LNCAP (cell line): ENCODE data around the gene SDSL.

ENCODE experiments used
- TF ChIP-seq, protein P1 (sequence below): fragments of 450-650 bp; IDR thresholded peaks from 2 replicates; pipeline ENCODE4 v1.5.1; 2017; ENCODE audit warnings: mild to moderate bottlenecking

Gene SDSL

DNA sequence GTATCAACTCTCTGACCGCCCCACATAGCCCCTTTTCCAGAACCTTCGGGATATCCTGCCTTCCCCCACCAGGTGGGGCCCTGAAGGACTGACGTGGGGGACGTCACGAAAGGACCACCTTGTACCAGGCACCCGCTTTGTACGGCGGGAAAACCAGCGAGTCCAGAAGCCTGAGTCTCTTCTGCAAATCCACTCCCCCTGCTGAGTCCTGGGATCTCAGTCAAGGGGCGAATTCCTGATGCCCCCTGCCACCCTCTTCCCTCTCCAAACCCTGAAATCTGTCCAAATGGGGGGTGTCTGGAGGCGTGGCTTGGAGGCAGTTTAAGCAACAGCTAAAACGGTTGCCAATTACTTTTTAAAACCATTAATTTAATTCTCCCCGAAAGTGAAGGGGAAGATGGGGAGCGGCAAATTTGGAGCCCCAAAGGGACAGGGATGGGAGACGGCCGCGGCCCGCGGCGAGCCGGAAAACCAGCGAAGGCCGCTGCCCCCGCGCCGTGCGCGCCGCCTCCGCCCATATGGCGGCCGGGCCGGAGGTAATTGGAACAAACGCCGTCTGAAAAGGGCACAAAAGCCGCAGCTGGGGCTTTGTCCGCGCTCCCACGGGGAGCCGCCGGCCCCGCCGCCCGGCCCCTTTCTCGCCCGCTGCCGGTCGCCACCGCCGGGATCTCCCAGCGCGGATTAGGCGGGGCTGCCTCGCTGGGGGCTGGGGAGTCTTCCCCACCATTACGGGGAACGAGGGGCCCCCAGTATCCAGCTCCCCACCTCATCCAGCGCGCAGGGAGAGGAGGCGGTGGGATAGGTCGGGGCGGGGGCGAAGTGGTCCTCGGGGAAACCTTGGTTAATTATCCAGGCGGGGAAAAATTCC, 42.9 kb downstream of the SDSL start:
- TF ChIP-seq, protein P1, sequence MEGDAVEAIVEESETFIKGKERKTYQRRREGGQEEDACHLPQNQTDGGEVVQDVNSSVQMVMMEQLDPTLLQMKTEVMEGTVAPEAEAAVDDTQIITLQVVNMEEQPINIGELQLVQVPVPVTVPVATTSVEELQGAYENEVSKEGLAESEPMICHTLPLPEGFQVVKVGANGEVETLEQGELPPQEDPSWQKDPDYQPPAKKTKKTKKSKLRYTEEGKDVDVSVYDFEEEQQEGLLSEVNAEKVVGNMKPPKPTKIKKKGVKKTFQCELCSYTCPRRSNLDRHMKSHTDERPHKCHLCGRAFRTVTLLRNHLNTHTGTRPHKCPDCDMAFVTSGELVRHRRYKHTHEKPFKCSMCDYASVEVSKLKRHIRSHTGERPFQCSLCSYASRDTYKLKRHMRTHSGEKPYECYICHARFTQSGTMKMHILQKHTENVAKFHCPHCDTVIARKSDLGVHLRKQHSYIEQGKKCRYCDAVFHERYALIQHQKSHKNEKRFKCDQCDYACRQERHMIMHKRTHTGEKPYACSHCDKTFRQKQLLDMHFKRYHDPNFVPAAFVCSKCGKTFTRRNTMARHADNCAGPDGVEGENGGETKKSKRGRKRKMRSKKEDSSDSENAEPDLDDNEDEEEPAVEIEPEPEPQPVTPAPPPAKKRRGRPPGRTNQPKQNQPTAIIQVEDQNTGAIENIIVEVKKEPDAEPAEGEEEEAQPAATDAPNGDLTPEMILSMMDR = no peak

DNA sequence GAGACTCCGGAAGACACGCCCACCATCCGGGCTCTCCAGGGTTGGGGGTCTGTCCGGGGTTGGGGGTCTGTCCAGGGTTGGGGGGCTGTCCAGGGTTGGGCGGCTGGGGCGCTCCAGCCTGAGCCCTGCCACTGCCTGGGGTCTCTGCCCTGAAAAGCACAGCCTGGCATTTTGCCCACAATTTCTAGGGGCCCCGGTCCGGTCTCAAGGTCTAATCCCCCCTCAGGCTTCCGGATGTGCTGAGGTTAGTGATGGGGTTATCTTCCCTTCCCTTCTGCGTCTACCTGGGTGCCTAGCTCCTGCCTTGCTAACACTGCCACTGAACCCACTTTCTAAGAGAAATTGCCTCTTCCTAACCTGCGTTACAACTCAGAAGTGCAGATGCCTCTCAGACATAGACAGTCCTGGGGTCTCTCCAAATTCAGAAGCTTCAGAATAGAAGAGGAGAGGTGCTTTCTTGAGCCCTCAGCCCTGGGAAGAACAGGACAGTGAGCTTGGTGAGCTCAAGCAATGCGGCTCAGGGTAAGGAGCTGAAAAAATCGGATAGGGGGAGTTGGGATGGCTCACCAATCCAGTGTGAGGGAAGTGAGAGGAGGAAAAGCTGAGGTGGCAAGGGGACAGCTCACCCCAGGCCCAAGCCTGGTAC, 43.8 kb downstream of the SDSL start:
- TF ChIP-seq, protein P1 = no peak

DNA sequence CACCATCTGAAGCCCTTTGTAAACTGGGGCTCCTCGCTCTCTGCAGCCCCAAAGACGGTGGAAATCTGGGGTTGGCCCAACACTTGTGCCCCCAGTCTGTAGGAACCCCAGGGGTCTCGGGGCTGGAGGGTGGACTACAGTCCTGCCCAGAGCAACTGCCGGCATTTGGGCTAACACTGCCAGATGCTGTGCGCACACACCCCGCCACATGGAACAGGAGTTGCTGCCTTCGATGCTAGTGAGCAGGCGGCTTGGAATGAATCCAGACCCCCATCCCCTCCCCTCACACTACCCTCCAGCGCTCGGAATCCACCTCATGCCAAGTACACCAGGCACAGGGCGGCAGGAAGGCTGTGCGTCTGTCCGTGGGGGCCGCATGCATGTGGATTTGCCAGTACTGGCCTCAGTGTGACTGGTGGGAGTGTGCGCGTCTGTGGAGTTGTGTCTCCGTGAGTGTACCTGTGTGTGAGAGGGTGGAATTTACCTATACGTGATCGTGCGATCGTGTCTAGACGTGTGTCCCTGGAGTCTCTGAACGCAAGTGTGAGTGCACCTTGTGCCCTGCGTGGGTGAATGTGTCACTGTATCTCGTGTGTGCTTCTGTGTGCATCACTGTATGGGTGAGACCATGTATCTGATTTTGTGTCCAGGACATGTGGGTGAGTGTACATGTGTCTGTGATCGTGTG, 44.4 kb downstream of the SDSL start:
- TF ChIP-seq, protein P1 = no peak

DNA sequence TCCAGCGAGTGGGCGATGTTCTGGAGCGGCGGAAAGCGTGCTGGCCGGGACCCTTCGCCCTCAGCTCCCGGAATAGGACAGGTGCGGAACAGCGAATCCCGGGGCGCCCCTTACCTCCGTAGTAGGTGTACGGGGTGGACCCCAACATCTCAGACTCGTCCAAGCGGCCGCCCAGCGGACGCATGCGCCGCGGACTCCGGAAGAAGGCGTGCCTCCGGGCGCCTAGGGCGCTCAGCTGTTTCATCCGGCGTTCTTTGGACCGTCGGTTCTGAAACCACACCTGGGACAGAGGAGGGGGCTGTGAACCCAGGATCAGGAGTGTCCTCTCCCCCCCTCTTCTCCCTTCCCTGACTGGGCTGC, 44.9 kb downstream of the SDSL start:
- TF ChIP-seq, protein P1 = no peak

DNA sequence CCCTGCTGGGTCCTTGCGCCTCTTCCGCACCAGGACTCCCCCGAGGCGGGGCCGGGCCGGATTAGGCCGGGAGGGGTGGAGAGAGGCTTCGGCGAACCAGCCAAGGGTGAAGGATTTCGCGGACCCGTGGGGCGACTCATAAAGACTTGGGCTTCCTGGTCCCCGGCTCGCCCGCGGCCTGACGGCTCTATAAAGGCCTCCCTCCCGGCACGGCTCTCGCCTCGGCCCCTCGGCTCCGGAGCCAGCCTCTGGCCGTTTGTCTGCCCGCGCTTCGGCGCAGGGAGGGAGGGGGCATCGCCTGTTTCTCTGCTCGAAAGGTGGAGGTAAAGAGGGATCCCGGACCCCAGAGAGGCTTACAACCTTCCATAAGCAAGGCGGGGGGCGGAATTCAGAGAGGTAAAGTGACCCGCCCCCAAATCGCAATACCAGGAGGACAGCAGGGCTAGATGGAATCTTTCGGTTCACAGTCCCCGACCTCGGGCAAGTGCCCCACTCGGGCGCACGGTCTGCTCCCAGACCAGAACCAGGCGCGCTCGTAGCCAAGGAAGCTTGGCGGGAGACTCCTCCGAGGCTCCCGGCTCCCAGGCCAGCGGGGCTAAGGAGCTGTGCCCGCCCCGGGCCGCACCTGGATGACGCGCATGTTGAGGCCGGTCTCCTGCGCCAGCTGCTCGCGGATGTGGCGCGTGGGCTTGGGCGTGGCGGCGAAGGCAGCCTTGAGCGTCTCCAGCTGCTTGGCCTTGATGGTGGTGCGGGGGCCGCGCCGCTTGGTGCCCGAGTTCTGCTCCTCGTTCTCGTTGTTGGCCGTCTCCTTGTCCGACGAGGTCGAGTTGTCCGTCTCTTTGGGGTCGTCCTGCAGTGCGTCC, 45.6 kb downstream of the SDSL start:
- TF ChIP-seq, protein P1 = no peak

DNA sequence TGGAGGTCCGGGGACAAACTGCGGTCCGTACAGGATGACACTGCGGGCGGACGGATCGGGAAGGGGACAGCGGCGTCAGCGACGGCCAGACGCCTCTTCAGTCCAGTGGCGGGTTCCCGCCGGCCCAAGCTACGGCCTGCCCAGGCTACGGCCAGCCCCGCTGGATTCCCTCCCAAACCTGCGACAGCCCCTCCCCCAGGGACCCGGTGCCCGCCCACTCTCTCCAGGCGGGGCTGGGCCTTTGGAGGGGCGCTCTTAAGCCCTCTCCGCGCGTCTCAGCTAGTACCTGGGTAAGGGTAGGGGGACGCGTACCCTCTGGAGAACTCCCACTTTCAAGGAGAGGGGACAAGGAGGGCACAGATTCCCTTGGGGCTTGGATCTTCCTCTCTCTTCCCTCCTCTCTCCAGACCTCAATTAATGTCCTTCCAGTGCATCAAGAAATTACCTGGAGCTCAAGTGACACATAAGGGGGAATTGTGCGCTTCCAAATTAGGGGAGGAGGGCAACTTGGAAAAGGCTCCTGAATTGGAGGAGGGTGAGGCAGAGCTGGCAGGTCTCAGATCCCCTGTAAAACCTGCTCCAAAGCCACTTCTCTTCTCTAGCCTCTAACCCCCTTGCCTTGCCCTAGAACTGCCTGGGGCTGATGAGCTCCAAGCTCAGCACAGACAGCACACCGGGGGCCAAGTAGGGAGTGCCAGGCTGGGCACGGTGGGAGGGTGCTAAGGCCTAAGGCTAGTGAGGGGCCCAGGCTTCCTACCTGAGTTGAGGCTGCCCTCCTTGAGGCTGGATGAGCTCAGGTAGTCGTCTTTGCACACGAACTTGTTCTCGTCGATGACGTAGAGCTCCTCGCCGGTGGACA, 46.4 kb downstream of the SDSL start:
- TF ChIP-seq, protein P1 = no peak
